ENCODE results near the gene CREG1.

GRCh38 chr1:167493372-167493771 is 60.2 kb downstream of the CREG1 start:
- TF ChIP-seq CREM (CRISPR knock-in tag; IDR thresholded peaks at IDR 0.05) (no peak), CTCF (IDR thresholded peaks at IDR 0.05) (no peak), ZNF281 (CRISPR knock-in tag; IDR thresholded peaks at IDR 0.05) (no peak), RORB (CRISPR knock-in tag; IDR thresholded peaks at IDR 0.05) (no peak)
